Right ventricle myocardium inferior (tissue), 1 donor: ENCODE results near the gene EYA2. TPM values are rescaled to one million over a fixed set of nuclear protein-coding genes. Genes with fewer than 3 reads are reported as not detected.
"Not testable (repeated sequence)": the region's sequence is repeated elsewhere in the genome, so short reads cannot be mapped to it uniquely, and the experiment has no call there.

ENCODE experiments used
- ATAC-seq: fragments of 200-7000 bp; cut with Tn5 transposase; one replicate; pipeline ENCODE4 v1.9.1; 2020; ENCODE audit warnings: mild to moderate bottlenecking, moderate library complexity
- DNase-seq: peaks from one replicate; pipeline ENCODE4 v3.0.0; 2021; ENCODE audit errors: missing footprints
- intact Hi-C: fragments of 100-400 bp; cut with DNase I; formaldehyde crosslinking; loops from one replicate; pipeline ENCODE4 v1.11.0; 2022
- long read RNA-seq: library from polyadenylated mRNA; unstranded; transcript quantifications from one replicate; pipeline ENCODE4 v2.0.0, GENCODE V29; 2021
- total RNA-seq: library from RNA; stranded (reverse); fragmentation: NEBNext Ultra II Directional; extraction: Animal tissue kit (Norgen Biotek cat#: 25700); gene quantifications from one replicate; pipeline ENCODE4 v1.2.1, GENCODE V29; 2021
- donor health status: DM: no; HTN: yes; CAD: no; lungs with severe emphysema.

EYA2 gene
- 1.5 TPM for total RNA-seq
- long read RNA-seq, result 0 reads

- intact Hi-C loops, result no loop called here
- ATAC-seq (peak; percentile 72), DNase-seq (no peak)
Observed at GRCh38 chr20:46894579-46894958, at the start of gene EYA2. Gene EYA2 (plus strand): TSS chr20:46894843. CDS start chr20:46990011, 95,168 bp downstream.

GRCh38 chr20:46844965-46845364 lies 49.7 kb upstream of the EYA2 start:
- DNase-seq (no peak), ATAC-seq (no peak)
- intact Hi-C loops, result no loop called here

GRCh38 chr20:46849269-46849668 lies 45.4 kb upstream of the EYA2 start:
- ATAC-seq, result no peak
- DNase-seq, result no peak
- intact Hi-C loops, result no loop called here

- ATAC-seq (no peak), DNase-seq (no peak)
- intact Hi-C loops, result no loop called here
Observed at GRCh38 chr20:46849751-46850150, 44.9 kb upstream of the EYA2 start.

GRCh38 chr20:46850416-46850815 lies 44.2 kb upstream of the EYA2 start:
- intact Hi-C loops, result no loop called here
- no peak for DNase-seq
- no peak for ATAC-seq

- DNase-seq (no peak), ATAC-seq (no peak)
- intact Hi-C loops, result no loop called here
Observed at GRCh38 chr20:46850896-46851295, 43.7 kb upstream of the EYA2 start.

- no peak for DNase-seq
- intact Hi-C loops, result no loop called here
- no peak for ATAC-seq
Observed at GRCh38 chr20:46851746-46852145, 42.9 kb upstream of the EYA2 start.

GRCh38 chr20:46852313-46852712 lies 42.3 kb upstream of the EYA2 start:
- intact Hi-C loops, result no loop called here
- ATAC-seq, result no peak
- no peak for DNase-seq

- intact Hi-C loops, result no loop called here
- no peak for ATAC-seq
- DNase-seq, result no peak
Observed at GRCh38 chr20:46853926-46854325, 40.7 kb upstream of the EYA2 start.

GRCh38 chr20:46857061-46857831 lies 37.4 kb upstream of the EYA2 start:
- DNase-seq (no peak), ATAC-seq (no peak)
- intact Hi-C loops, result no loop called here

- DNase-seq (no peak), ATAC-seq (no peak)
- intact Hi-C loops, result no loop called here
Observed at GRCh38 chr20:46865824-46866223, 28.8 kb upstream of the EYA2 start.

- ATAC-seq (no peak), DNase-seq (no peak)
- intact Hi-C loops, result no loop called here
Observed at GRCh38 chr20:46870041-46870440, 24.6 kb upstream of the EYA2 start.

- intact Hi-C loops, result no loop called here
- ATAC-seq (no peak), DNase-seq (no peak)
Observed at GRCh38 chr20:46872328-46873211, 22.1 kb upstream of the EYA2 start.

- DNase-seq (no peak), ATAC-seq (no peak)
- intact Hi-C loops, result no loop called here
Observed at GRCh38 chr20:46875059-46875458, 19.6 kb upstream of the EYA2 start.

GRCh38 chr20:46879386-46879785 lies 15.3 kb upstream of the EYA2 start:
- DNase-seq, result no peak
- ATAC-seq, result no peak
- intact Hi-C loops, result no loop called here

- intact Hi-C loops, DNase-seq, ATAC-seq: not testable (repeated sequence)
Observed at GRCh38 chr20:46879963-46880362, 14.7 kb upstream of the EYA2 start.

GRCh38 chr20:46883892-46884291 lies 10.8 kb upstream of the EYA2 start:
- DNase-seq, result no peak
- no peak for ATAC-seq
- intact Hi-C loops, result no loop called here

- ATAC-seq, result no peak
- no peak for DNase-seq
- intact Hi-C loops, result no loop called here
Observed at GRCh38 chr20:46890682-46891081, 4.0 kb upstream of the EYA2 start.

GRCh38 chr20:46893051-46893450 lies 1.6 kb upstream of the EYA2 start:
- ATAC-seq, result no peak
- intact Hi-C loops, result no loop called here
- no peak for DNase-seq
